K562 (cell line): Measurements from ENCODE around the gene INMT. TPM values are rescaled to one million over a fixed set of nuclear protein-coding genes. Genes with fewer than 3 reads are reported as not detected.

Source experiments
- ATAC-seq: fragments of 200-7000 bp; cut with Tn5 transposase; 3 replicates; pipeline ENCODE4 v1.9.1; 2020; ENCODE audit warnings: moderate library complexity
- Bru-seq: library from RNA; stranded (reverse); fragments of 400-500 nt; gene quantifications from one replicate; lab custom pipeline; 2021; lab: Mats Ljungman, UMichigan
- BruChase-seq, 2 experiments: library from RNA; stranded (reverse); fragments of 400-500 nt; gene quantifications; one replicate each; lab custom pipeline; 2021; lab: Mats Ljungman, UMichigan
- BruUV-seq: library from RNA; stranded (reverse); fragments of 400-500 nt; replicated peaks from 2 replicates; lab custom pipeline; 2021; lab: Mats Ljungman, UMichigan
- CTCF ChIA-PET: fragments of 300-600 bp; formaldehyde crosslinking; extraction: SDS; loops from one replicate; lab custom pipeline; 2021; ENCODE audit warnings: low intra/inter-chr PET ratio; lab: Yijun Ruan, JAX
- POLR2A ChIA-PET: fragments of 300-600, 350-650 bp; sonication (Branson Sonifier 250); formaldehyde crosslinking; extraction: SDS; loops from one replicate; lab custom pipeline; 2021; ENCODE audit warnings: antibody characterized with exemption, inconsistent platforms; lab: Yijun Ruan, JAX
- DNase-seq, 4 experiments: peaks; one replicate each; pipeline versions ENCODE4 v3.0.0 to v3.0.0-alpha.2; 2011 to 2018; ENCODE audit warnings: low spot score in 3 of 4, mixed read lengths in 3 of 4; ENCODE audit errors: extremely low read depth in 1 of 4
- FAIRE-seq: peaks from 2 replicates; lab custom pipeline; 2011; peaks lifted over from hg19 to GRCh38; lab: Jason Lieb, UNC
- H2AFZ ChIP-seq: 2 replicates; pipeline ENCODE4 v1.6.0; 2011; ENCODE audit warnings: low read depth, low read length, control low read depth, inconsistent platforms
- H3K27ac ChIP-seq: fragments of 200-600 bp; 3 replicates; pipeline ENCODE4 v1.8.0; 2011; ENCODE audit warnings: low read depth, mild to moderate bottlenecking, control low read depth, inconsistent platforms, low read length, moderate library complexity, mixed read lengths; ENCODE audit errors: extremely low read depth
- H3K27me3 ChIP-seq, 2 experiments: fragments of 300-600 bp in 1 of 2; 2 replicates in 1 of 2; 3 replicates in 1 of 2; pipeline versions ENCODE4 v1.6.0 to v1.8.0; 2011; ENCODE audit warnings: inconsistent platforms in 2 of 2, low read length in 2 of 2, mild to moderate bottlenecking in 1 of 2, mixed read lengths in 1 of 2, moderate library complexity in 1 of 2; ENCODE audit not compliant: control insufficient read depth in 2 of 2, insufficient read depth in 2 of 2
- H3K36me3 ChIP-seq: fragments of 300-600 bp; 3 replicates; pipeline ENCODE4 v1.8.0; 2011; ENCODE audit warnings: mild to moderate bottlenecking, low read length, inconsistent platforms; ENCODE audit not compliant: control insufficient read depth, insufficient read depth
- H3K4me1 ChIP-seq, 2 experiments: fragments of 200-600 bp in 1 of 2; replicated peaks in 1 of 2; 2 replicates in 1 of 2; 3 replicates in 1 of 2; pipeline versions ENCODE4 v1.5.1 to v1.8.0; 2011; ENCODE audit warnings: inconsistent platforms in 2 of 2, low read length in 2 of 2, mild to moderate bottlenecking in 1 of 2, mixed read lengths in 1 of 2, moderate library complexity in 1 of 2; ENCODE audit not compliant: control insufficient read depth in 2 of 2, insufficient read depth in 2 of 2
- H3K4me2 ChIP-seq: 2 replicates; pipeline ENCODE4 v1.6.1; 2011; ENCODE audit warnings: low read length, control low read depth, inconsistent platforms, mixed read lengths; ENCODE audit not compliant: insufficient read depth
- H3K4me3 ChIP-seq: fragments of 200-600 bp; sonication (generic), shearing (Covaris generic); 2 replicates; pipeline ENCODE4 v1.5.1; 2016; ENCODE audit warnings: control low read depth, inconsistent platforms
- H3K79me2 ChIP-seq: fragments of 200-600 bp; 3 replicates; pipeline ENCODE4 v1.8.0; 2011; ENCODE audit warnings: low read length, inconsistent platforms; ENCODE audit not compliant: control insufficient read depth, insufficient read depth
- H3K9ac ChIP-seq, 2 experiments: 2 replicates each; pipeline versions ENCODE4 v1.6.0 to v1.6.1; 2011; ENCODE audit warnings: low read depth in 2 of 2, low read length in 2 of 2, control low read depth in 1 of 2, inconsistent platforms in 1 of 2, mild to moderate bottlenecking in 1 of 2, mixed read lengths in 1 of 2; ENCODE audit not compliant: insufficient read depth in 1 of 2
- H3K9me1 ChIP-seq: one replicate; pipeline ENCODE4 v1.6.0; 2011; ENCODE audit warnings: inconsistent platforms, mild to moderate bottlenecking, low read length, moderate library complexity; ENCODE audit not compliant: control insufficient read depth, insufficient read depth
- H3K9me3 ChIP-seq: replicated peaks from 2 replicates; pipeline ENCODE4 v1.5.1; 2011; ENCODE audit warnings: low read depth, low read length, inconsistent platforms; ENCODE audit not compliant: control insufficient read depth, insufficient read depth
- H4K20me1 ChIP-seq: replicated peaks from 2 replicates; pipeline ENCODE4 v1.6.1; 2011; ENCODE audit warnings: low read length, inconsistent platforms, mixed read lengths; ENCODE audit not compliant: control insufficient read depth, insufficient read depth
- CREB3L1 ChIP-seq: fragments of 450-650 bp; IDR thresholded peaks from 2 replicates; pipeline ENCODE4 v1.6.1; 2014; ENCODE audit warnings: low read depth, mild to moderate bottlenecking, moderate library complexity, borderline replicate concordance
- CREB5 ChIP-seq: fragments of 250-450 bp; sonication (Bioruptor Pico); IDR thresholded peaks from 2 replicates; pipeline ENCODE4 v1.5.0; 2020; ENCODE audit warnings: mild to moderate bottlenecking
- GABPB2 ChIP-seq: fragments of 250-450 bp; sonication (Bioruptor Pico); conservative IDR thresholded peaks from 2 replicates; pipeline ENCODE4 v1.5.1; 2021; ENCODE audit warnings: mild to moderate bottlenecking
- HDAC2 ChIP-seq: fragments of 450-650 bp; IDR thresholded peaks from 2 replicates; pipeline ENCODE4 v1.6.1; 2016; ENCODE audit warnings: mild to moderate bottlenecking
- HIVEP1 ChIP-seq: fragments of 250-450 bp; sonication (Bioruptor Pico); IDR thresholded peaks from 2 replicates; pipeline ENCODE4 v1.4.0; 2020; ENCODE audit warnings: mild to moderate bottlenecking
- KLF16 ChIP-seq: IDR thresholded peaks from 2 replicates; pipeline ENCODE4 v1.6.1; 2016; ENCODE audit warnings: antibody characterized with exemption
- POLR3A ChIP-seq: IDR thresholded peaks from 2 replicates; pipeline ENCODE4 v1.6.1; 2011; ENCODE audit warnings: borderline replicate concordance, mild to moderate bottlenecking, moderate library complexity; ENCODE audit not compliant: insufficient read length, insufficient read depth; ENCODE audit errors: extremely low read depth
- ZC3H11A ChIP-seq: IDR thresholded peaks from 2 replicates; pipeline ENCODE4 v1.6.1; 2012; ENCODE audit warnings: low read depth, low read length, improper control_type of control experiment
- WGBS: fragments of 100-300 bp; shearing (Covaris generic); methylation state at CpG from one replicate; pipeline ENCODE4 v1.1.6; 2016; ENCODE audit warnings: low coverage, mixed read lengths; ENCODE audit not compliant: insufficient coverage; ENCODE audit errors: missing lambda C conversion rate; 5-methylcytosine and 5-hydroxymethylcytosine counted together
- in situ Hi-C: fragments of 300-500 bp; cut with MboI; formaldehyde crosslinking; loops from 4 replicates; pipeline ENCODE4 v1.15.0; 2018; ENCODE audit warnings: inconsistent platforms, mixed read lengths
- intact Hi-C: fragments of 100-400 bp; cut with micrococcal nuclease; formaldehyde crosslinking; loops from 2 replicates; pipeline ENCODE4 v1.14.2; 2022
- long read RNA-seq, 3 experiments: library from polyadenylated mRNA in 2 of 3; library from RNA in 1 of 3; unstranded in 2 of 3; stranded (forward) in 1 of 3; transcript quantifications; one replicate each; pipeline ENCODE4 v2.0.0, GENCODE V29; 2019 to 2022
- polyA minus RNA-seq, 3 experiments: library from RNA; depleted of rRNA, polyadenylated mRNA; stranded (reverse); fragments of >200 nt; gene quantifications; 2 replicates each; pipeline ENCODE4 v1.2.3, GENCODE V29; 2011
- polyA plus RNA-seq, 8 experiments: library from polyadenylated mRNA; depleted of rRNA in 4 of 8; stranded (reverse) in 5 of 8; unstranded in 3 of 8; fragments of >200 nt; fragmentation: Nextera tagmentation in 2 of 8; fragmentation: Illumina TruSeq in 1 of 8; extraction: Ambion mirVana in 2 of 8; extraction: Trizol in 1 of 8; gene quantifications; 2 replicates each; pipeline versions ENCODE4 v1.2.1 to v1.2.3, GENCODE V29; 2011 to 2014; ENCODE audit warnings: inconsistent platforms in 1 of 8, missing spikeins in 1 of 8
- total RNA-seq, 7 experiments: library from RNA; depleted of rRNA in 6 of 7; stranded (reverse); fragments of >200 nt in 6 of 7; fragmentation: Illumina TruSeq in 2 of 7; extraction: Trizol in 2 of 7; gene quantifications; 2 replicates each; pipeline versions ENCODE4 v1.2.1 to v1.2.3, GENCODE V29; 2011 to 2021; ENCODE audit warnings: low replicate concordance in 1 of 7
- TF ChIP-seq, protein P1 (sequence below): fragments of 250-450 bp; sonication (Bioruptor Pico); IDR thresholded peaks from 2 replicates; pipeline ENCODE4 v1.5.0; 2021

The INMT gene
- total RNA-seq (2011; cell fraction: chromatin; rRNA removed; ENCODE audit: low replicate concordance): not detected in 2 replicates
- total RNA-seq (2011; cell fraction: nucleolus; rRNA removed): not detected in 2 replicates
- not detected in 2 replicates for total RNA-seq (2011; cell fraction: nucleoplasm; rRNA removed)
- total RNA-seq (2014; rRNA removed): not detected in 2 replicates
- not detected in 2 replicates for total RNA-seq (2014; rRNA removed; fragmentation: Illumina TruSeq; extraction: Trizol)
- 0.04 TPM in 1 of 2 replicates, not detected in the other for total RNA-seq (2015; rRNA removed; fragmentation: Illumina TruSeq; extraction: Trizol)
- total RNA-seq (2021): 0.11 and 0.27 TPM in 2 replicates
- not detected in 2 replicates for polyA plus RNA-seq (2011; rRNA removed)
- polyA plus RNA-seq (2011; cell fraction: cytosol; rRNA removed): not detected in 2 replicates
- not detected in 2 replicates for polyA plus RNA-seq (2011; cell fraction: nucleus; rRNA removed)
- polyA plus RNA-seq (2012): 0.05 TPM in 1 of 2 replicates, not detected in the other
- not detected in 2 replicates for polyA plus RNA-seq (2014; fragmentation: Illumina TruSeq; extraction: Trizol)
- polyA plus RNA-seq (2014; fragmentation: Nextera tagmentation; extraction: Ambion mirVana): not detected
- polyA plus RNA-seq (2014; rRNA removed): not detected in 2 replicates
- not detected in 2 replicates for polyA minus RNA-seq (2011; rRNA and poly(A)+ RNA removed)
- polyA minus RNA-seq (2011; cell fraction: cytosol; rRNA and poly(A)+ RNA removed): not detected in 2 replicates
- polyA minus RNA-seq (2011; cell fraction: nucleus; rRNA and poly(A)+ RNA removed): not detected in 2 replicates
- not detected for Bru-seq, nascent RNA
- not detected for BruChase-seq, experiment 1, labeled RNA remaining after a 2-hour chase
- BruChase-seq, experiment 2, labeled RNA remaining after a 6-hour chase: percentile 20 among the genes with signal in this experiment
- long read RNA-seq, experiment 1, partial matches to known transcripts: 0 of 1 reads
- long read RNA-seq, experiment 1, other reads (novel, unspliced or antisense): 1 of 1 reads
- long read RNA-seq, experiment 2: 0 reads
- long read RNA-seq, experiment 3: 0 reads

GRCh38 chr7:30751696-30752273 lies at the start of gene INMT:
INMT (plus strand) TSS chr7:30752135; CDS start chr7:30752151, 16 bp downstream.
- Histone ChIP-seq H3K9ac (peak within 1 kb of the TSS in 1 of 2 experiments; percentile 65; a peak in 2 of 4 replicates), H3K79me2 (no peaks in the 10 kb centered on the region), H4K20me1 (no peaks in the 10 kb centered on the region), H3K4me3 (no peak within 1 kb of the TSS), H3K4me2 (peak within 1 kb of the TSS; percentile 1; the same call in 1 of the 2 replicates), H3K27ac (no peak within 1 kb of the TSS), H3K9me1 (no peaks in the 10 kb centered on the region), H3K27me3 (no peaks in the 10 kb centered on the region), H2AFZ (peak within 1 kb of the TSS; percentile 46; the same call in 1 of the 2 replicates), H3K9me3 (peaks cover 2% of the 10 kb centered on the region; the same call in 1 of the 2 replicates), H3K4me1 (peaks cover 11 to 23% of the 10 kb centered on the region in 2 experiments; a peak in 4 of 5 replicates), H3K36me3 (no peaks in the 10 kb centered on the region)
- WGBS: 56% methylated on average over 6 of the region's 6 CpGs
- DNase-seq (no peak), ATAC-seq (no peak), FAIRE-seq (no peak)
- intact Hi-C loops (no loop called here), in situ Hi-C loops (no loop called here)
- BruUV-seq: no TSS peak
- POLR2A ChIA-PET: interaction anchor here (0.5 to 1.6 kb wide), 4 partner anchors 9 to 1422 kb away, joined by 3 to 7 read pairs (median 4); no protein-coding TSS in a partner anchor
- CTCF ChIA-PET: no interaction called here
- no peak for TF ChIP-seq POLR3A
- TF ChIP-seq CREB3L1: no peak
- TF ChIP-seq HIVEP1 (CRISPR knock-in tag): no peak
- no peak for TF ChIP-seq ZC3H11A
- TF ChIP-seq GABPB2 (CRISPR knock-in tag): no peak
- no peak for TF ChIP-seq CREB5 (CRISPR knock-in tag)
- TF ChIP-seq, protein P1, sequence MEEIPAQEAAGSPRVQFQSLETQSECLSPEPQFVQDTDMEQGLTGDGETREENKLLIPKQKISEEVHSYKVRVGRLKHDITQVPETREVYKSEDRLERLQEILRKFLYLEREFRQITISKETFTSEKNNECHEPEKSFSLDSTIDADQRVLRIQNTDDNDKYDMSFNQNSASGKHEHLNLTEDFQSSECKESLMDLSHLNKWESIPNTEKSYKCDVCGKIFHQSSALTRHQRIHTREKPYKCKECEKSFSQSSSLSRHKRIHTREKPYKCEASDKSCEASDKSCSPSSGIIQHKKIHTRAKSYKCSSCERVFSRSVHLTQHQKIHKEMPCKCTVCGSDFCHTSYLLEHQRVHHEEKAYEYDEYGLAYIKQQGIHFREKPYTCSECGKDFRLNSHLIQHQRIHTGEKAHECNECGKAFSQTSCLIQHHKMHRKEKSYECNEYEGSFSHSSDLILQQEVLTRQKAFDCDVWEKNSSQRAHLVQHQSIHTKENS (CRISPR knock-in tag): no peak
- TF ChIP-seq KLF16: no peak
- TF ChIP-seq HDAC2: no peak
